GM19238 (cell line): ENCODE measurements around the gene TREM1.
"Not testable (repeated sequence)": the region's sequence is repeated elsewhere in the genome, so short reads cannot be mapped to it uniquely, and the experiment has no call there.

Experiments
- DNase-seq: peaks from one replicate; pipeline ENCODE4 v3.0.0; 2011; ENCODE audit warnings: low spot score; ENCODE audit not compliant: insufficient read length

TREM1 gene

GRCh38 chr6:41297248-41297647 lies 10.8 kb upstream of the TREM1 start:
- DNase-seq, result not testable (repeated sequence)

GRCh38 chr6:41294214-41294872 lies 7.9 kb upstream of the TREM1 start:
- no peak for DNase-seq

GRCh38 chr6:41291717-41292116 lies 5.2 kb upstream of the TREM1 start:
- no peak for DNase-seq

GRCh38 chr6:41289815-41290214 lies 3.3 kb upstream of the TREM1 start:
- DNase-seq, result no peak

- no peak for DNase-seq
Observed at GRCh38 chr6:41288754-41289129, 2.3 kb upstream of the TREM1 start.

GRCh38 chr6:41288030-41288753 lies 1.7 kb upstream of the TREM1 start:
- DNase-seq, result no peak

- no peak for DNase-seq
Observed at GRCh38 chr6:41284726-41285125, 1.8 kb downstream of the TREM1 start.

GRCh38 chr6:41283600-41283999 lies 2.9 kb downstream of the TREM1 start:
- DNase-seq, result no peak

- DNase-seq, result no peak
Observed at GRCh38 chr6:41280381-41281057, 6.0 kb downstream of the TREM1 start.

- DNase-seq, result peak; percentile 26
Observed at GRCh38 chr6:41278699-41279405, 7.6 kb downstream of the TREM1 start.

- DNase-seq, result no peak
Observed at GRCh38 chr6:41277605-41278004, 8.9 kb downstream of the TREM1 start.

GRCh38 chr6:41275489-41275888 lies 11.0 kb downstream of the TREM1 start:
- DNase-seq, result no peak

- DNase-seq, result no peak
Observed at GRCh38 chr6:41274256-41274655, 12.2 kb downstream of the TREM1 start.

- no peak for DNase-seq
Observed at GRCh38 chr6:41273714-41274113, 12.8 kb downstream of the TREM1 start.

- DNase-seq, result no peak
Observed at GRCh38 chr6:41272591-41273240, 13.8 kb downstream of the TREM1 start.

- no peak for DNase-seq
Observed at GRCh38 chr6:41271901-41272395, 14.5 kb downstream of the TREM1 start.

- DNase-seq, result no peak
Observed at GRCh38 chr6:41269716-41270115, 16.8 kb downstream of the TREM1 start.

- DNase-seq, result no peak
Observed at GRCh38 chr6:41269166-41269565, 17.3 kb downstream of the TREM1 start.

GRCh38 chr6:41268478-41268877 lies 18.0 kb downstream of the TREM1 start:
- no peak for DNase-seq

GRCh38 chr6:41266541-41266940 lies 19.9 kb downstream of the TREM1 start:
- DNase-seq, result no peak

GRCh38 chr6:41263267-41263666 lies 23.2 kb downstream of the TREM1 start:
- DNase-seq, result no peak
